ENCODE measurements around the gene UBXN11.

The UBXN11 gene

DNA sequence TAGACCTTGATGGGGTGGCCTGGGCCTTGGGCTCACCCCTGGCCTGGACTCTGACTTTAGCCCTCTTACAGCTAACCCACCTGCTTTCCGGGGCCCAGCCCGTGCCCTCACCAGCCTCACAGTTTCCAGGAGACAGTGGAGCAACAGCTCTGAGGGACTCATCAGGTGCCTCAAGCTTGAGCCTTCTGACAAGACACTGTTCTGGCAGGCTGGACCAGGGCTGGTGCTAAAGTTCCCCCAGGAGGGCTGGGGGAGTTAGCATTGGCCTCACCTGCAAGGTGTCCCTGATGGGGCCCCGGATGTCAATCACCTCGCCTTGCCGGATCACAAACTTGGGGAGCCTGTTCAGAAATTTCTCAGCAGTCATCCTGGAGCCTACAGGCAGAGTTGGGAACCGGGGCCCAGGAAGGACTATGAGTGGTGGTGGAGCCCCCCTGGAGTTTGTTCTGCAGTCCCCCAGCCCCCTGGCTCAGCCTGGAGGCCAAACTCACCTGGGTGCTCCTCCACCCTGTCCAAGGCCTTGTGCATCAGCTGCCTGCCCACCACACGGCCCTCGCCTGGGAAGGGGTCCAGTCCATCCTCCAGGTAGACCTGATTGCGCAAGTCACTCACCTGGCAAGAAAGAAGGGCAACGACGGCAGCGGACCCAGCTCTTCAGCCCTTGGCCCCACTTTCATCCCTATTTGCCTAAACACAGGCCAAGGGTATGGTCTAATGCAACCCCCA lies 22.4 kb downstream of the UBXN11 start:
- no peak for DNase-seq

DNA sequence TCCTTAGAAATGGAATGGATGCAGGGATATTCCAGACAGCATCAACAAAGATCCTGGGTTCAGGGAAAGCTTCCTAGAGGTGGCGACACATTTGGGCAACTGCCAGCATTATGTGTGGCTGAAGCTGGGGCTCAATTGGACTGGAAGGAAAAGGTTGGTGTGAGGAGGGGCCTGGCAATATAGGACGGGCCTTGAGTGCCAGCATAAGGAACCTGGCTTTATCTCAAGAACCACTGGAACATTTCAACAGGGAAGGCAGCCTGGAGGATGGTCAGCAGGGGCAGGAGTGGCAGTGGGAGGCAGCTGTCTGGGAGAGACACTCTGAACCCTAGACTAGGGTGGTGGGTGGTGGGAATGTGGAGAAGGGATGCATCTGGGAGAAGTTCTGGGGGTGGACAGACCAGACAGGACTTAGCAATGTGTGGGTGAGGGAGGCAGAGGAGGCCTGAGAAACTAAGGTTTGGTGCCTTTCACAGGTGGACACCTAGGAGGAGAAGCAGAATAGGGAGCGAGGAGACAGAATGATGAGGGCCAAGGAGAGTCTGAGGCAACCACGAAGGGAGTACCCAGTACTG lies 23.1 kb downstream of the UBXN11 start:
- no peak for DNase-seq

DNA sequence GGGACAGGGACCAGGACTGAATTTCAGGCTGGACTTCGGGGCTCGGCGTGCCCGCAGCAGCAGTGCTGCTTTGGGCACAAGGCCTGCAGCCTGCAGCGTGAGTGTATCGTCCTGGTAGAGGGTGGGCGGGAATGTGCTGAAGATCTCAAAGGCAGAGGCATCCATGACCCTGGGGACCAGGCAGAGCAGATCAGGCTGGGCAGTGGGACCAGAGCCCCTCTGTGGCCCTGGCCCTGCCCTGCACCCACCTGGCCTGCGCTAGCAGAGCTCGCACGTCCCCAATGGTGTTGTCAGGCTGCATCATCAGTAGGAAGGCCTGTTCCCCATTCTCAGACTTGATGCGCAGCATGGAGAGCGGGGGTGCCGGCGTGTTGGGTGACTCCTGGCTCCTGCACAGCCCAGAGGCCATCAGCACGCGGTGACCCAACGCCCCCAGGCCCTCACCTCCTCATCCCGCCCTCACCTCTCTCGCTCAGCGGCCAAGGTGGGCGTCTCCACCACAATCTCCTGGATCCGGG lies 24.0 kb downstream of the UBXN11 start:
- DNase-seq, result no peak

DNA sequence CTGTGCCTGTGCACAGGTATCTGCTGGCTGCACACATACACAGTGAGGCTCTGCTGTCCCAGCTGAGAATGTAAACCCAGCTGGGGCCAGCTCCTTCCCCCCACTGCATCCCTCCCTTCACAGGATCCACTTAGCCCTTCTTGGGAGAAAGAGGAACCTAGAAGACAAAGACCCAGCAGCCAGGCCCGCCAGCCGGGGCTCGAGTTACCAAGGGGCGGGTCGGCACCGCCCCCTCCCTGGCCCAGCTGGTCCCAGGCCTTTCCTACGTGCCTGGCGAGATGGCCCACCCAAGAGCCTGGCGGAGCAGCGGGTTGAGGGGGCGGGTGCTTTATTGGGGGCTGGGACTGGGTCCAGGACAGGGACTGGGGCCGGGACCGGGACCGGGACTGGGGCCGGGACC lies 24.5 kb downstream of the UBXN11 start:
- DNase-seq, result no peak

DNA sequence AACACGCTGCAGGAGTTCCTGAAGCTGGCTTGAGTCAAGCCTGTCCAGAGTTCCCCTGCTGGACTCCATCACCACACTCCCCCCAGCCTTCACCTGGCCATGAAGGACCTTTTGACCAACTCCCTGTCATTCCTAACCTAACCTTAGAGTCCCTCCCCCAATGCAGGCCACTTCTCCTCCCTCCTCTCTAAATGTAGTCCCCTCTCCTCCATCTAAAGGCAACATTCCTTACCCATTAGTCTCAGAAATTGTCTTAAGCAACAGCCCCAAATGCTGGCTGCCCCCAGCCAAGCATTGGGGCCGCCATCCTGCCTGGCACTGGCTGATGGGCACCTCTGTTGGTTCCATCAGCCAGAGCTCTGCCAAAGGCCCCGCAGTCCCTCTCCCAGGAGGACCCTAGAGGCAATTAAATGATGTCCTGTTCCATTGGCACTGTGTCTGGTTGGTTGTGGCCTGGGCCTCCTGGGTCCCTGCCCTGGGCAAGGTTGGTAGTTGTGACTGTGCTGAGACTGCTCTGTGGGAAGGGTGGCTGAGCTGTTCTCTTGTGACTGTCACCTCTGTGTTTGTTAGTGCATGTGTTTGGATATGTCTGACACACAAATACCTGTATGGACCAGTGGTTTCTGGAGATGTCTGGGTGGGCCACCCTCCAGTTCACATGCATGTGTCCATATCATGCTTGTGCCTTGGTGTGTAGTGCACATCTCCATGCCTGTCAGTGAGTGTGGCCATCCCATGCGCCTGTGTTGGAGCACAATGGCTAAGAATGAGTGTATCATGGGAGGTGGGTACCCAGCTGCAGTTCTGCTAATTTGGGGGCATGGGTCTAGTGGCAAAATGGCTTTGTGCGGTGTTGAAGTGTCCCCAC lies 25.1 kb downstream of the UBXN11 start:
- DNase-seq, result no peak

DNA sequence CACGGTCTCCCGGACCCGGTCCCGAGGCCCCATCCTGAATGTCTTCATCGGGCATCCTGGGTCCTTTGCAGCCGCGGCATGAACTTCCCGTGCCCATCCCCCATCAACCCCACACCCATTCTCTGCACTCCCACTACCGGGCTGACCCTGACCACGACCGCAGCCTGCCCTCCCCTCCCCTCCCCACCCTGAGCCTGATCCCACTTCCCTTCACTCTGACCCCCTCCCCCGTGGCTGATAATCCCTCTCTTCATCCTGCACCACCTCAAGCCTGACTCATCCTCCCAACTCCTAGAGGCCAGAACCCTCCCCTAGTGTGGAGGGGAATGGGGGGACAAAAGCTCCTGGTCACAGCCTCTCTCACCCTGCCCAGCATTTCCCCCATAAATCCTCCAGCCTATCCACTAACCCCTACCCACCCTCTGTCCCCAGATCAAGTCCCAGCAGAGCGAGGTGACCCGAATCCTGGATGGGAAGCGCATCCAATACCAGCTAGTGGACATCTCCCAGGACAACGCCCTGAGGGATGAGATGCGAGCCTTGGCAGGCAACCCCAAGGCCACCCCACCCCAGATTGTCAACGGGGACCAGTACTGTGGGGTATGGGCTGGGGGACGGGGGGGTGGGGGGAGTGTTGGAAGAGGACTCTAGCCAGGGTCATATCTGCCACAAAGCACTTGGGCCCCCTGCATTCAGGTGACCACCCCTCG lies 25.9 kb downstream of the UBXN11 start:
- DNase-seq, result no peak

DNA sequence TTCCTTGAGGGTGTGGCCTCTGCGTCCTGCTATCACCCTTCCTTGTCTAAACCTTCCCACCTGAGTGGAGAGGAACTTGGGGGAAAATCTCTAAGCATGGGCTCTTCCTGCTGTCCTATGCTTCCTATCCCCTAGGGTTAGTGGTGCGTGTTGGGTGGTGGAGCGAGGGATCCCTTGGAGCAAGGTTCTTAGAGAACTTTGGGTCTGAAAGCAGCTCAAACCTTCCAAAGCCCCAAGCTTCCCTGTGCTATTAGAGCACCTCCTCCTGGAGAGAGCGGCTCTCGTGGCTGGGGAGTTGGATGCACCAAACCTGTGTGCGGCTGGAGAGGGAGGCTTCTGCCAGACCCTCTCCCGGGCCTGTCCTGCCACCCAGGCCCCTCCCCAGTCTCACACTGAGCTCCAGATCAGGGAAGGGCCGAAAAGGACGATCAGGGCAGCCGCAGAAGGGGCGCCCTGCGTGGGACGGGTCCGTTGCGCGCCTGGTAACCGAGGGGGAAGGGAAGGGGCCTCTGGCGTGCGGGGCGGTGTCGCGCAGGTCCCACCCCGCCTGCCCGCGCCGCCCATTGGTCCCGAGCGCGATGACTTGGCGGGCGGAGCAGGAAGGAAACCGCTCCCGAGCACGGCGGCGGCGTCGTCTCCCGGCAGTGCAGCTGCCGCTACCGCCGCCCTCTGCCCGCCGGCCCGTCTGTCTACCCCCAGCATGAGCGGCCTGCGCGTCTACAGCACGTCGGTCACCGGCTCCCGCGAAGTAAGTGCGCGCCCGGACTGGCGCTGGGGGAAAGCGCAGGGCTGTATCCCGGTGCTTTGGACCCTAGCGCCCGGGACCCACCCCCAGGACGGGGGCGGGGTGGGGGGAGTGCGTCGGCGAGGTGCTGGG lies 26.7 kb downstream of the UBXN11 start, which contains the start of gene SH3BGRL3:
SH3BGRL3 (plus strand) TSS at position 631 of the 877 bp plus-strand sequence; CDS start at position 701, 70 bp downstream.
- peak; percentile 83 for DNase-seq

DNA sequence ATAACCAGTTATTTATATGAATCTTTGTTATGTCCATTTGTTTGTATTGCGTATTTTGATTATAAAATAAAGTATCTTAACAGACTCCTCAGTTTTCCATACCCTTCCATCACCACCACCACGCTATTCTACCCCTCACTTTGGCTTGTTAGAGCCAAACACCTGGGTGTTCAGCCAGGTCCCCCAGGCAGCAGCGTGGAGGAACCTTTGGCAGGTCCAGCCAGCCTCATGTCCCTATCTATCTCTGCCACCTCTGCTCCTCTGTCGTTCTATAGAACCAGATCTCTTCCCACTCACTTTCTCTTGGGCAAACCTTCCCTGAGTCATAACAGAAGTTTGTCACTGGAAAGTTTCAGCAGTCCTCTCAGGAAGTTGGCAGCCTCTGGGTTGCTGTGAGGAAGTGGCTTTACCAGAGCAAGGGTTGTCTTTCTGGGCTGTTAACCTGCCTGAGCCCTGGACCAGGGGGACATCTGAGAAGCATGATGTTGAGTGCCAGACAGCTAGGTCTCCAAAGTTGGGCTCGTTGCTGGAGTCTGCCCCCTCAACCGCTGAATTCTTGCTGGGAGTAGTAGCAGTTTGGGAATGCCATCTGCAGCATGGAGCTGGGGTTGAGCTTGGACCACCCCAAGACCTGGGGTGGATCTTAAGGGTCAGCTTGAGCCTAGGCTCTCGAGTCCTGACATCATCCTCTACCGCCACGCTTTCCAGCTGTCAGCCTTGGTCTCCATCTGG lies 27.5 kb downstream of the UBXN11 start:
- no peak for DNase-seq

DNA sequence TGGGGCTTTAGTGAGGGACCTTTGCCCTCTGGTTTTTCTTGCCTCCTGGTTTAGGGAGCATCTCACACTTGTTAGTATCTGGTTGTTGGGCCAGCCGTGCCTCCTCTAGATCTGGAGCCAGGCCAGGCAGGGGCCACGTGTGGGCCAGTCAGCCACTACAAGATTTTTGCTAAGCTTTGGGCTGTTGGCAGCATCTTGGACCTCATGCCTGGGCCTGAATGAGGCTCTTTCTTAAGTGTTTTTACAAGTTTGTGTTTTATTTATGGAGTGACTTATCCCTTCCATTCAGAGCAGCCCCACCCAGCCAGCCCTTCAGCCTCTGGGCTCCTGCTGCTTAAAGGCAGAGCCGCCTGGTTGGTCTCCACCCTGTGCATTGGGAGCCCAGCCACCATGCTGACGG lies 28.1 kb downstream of the UBXN11 start:
- no peak for DNase-seq

DNA sequence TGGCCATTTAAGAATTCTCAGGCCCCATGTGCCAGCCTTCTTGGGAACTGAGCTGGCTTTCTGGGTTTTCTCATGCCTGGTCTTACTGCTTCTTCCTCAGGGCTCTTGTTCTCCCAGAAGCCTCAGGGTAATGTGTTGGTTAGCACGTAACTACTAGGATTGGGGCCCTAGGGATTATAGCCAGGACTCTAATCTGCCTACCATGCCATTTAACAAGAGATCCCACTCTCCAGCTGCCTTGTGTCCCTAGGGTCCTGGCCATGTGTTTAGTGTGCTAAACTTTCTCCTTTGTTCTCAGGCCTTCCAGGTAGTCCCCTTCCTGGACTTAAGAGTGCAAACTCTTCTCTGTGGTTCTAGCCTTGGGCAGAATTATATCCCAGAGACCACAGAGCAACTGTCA lies 28.7 kb downstream of the UBXN11 start:
- DNase-seq, result no peak

DNA sequence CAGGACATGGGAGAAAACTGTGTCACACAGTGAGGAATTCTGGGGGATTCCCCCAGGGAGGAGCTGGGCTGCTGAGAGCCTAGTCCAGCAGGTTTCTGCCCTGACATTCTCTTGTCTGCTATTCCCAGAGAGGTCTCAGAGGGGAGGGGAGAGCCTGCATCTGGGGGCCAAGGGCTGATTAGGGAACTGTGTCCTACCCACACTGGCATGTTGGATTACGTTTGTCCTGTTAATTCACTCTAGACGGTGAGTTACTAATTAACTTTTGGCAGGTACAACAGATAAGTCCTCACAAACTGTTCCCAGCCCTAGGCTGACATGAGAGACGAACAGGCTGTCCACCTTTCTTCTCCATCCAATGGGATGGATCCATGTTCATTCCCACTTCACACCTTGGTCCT lies 29.2 kb downstream of the UBXN11 start:
- DNase-seq, result no peak

DNA sequence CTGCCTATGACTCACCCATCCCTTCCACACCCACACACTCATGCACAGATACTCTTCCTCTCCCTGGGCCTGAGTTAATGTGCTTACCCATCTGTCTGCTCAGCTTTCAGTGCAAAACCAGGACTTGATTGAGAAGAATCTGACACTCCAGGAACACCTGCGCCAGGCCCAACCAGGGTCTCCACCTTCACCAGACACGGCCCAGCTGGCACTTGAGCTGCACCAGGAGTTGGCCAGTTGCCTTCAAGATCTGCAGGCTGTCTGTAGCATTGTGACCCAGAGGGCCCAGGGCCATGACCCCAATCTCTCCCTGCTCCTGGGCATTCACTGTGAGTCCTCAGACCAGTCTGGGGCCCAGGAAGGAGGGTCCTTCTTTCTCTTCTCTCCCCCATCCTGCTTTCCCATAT lies 30.0 kb downstream of the UBXN11 start:
- no peak for DNase-seq

DNA sequence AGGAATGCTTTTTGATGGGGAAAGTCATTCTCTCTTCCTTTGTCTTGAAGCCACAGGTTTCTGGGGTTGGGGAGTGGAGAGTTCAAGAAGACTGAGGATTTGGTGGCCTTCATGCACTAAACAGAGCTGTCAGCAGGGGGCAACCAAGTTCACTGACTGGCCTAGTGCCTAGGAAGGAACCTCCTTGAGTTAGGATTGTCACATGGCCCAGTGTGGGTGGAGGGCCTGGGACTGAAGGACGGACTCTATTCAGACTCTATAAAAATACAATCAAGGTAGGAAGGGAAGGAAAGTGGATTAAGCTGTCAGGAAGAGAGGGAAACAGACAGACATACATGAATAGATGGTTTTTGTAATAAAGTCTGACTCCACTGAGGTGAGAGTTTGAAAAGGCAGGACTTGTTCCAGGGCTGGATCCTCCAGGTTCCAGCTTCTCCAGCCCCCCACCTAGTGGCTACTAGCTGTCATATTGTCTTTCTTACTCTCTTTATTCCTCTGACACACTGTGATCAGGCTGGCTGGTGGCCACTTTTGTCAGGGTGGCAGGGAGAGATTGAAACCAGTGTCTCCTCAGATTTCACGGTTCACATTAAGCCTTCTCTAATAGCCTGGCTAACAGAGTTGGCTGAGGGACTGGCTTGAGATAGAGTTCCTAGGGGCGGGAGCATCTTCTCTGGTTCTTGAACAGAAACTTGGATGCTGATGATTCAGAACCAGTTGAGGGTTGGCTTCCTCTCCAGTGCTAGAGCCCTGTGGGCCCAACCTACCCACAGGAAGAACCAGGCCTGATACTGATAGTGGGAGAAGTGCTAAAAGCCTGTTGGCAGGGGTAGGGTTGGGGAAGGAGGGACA lies 30.6 kb downstream of the UBXN11 start:
- DNase-seq, result peak; percentile 61

DNA sequence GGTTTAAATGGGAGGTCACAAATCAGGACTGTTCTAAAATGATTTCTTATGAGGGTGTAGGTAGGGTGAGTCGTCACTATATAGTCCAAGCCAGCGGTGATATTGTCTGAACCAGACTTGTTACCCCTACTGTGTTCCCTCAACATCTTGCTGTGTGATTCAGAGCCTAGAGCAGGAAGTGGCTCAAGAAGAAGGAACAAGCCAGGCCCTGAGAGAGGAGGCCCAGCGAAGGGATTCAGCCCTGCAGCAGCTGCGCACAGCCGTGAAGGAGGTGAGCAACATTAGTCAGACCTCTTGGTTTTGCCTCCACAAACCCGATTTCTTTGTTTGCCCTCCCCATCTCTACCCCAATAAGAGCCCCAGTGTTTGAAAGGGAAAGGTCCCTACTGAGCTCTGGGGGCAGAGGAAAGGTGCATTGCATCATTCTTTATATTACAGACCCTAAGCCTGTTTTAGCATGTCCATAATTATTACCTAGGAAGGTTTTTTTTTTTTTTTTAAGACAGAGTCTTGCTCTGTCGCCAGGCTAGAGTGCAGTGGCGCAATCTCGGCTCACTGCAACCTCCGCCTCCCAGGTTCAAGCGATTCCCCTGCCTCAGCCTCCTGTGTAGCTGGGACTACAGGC lies 31.5 kb downstream of the UBXN11 start:
- no peak for DNase-seq

DNA sequence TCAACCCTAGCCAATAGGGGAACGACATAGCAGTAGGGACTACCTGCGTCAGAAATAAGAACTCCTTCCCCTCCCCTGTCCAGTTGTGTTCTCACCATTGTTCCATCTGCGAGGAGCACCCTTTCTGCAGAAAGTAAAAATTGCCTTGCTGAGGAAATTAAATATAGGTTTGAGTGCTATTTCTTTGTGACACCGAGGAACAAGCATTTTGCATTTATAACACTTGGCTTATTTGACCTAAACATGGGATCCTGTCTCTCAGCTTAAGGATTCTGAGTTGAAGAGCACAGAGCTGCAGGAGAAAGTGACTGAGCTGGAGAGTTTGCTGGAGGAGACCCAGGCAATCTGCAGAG lies 37.3 kb downstream of the UBXN11 start:
- no peak for DNase-seq

DNA sequence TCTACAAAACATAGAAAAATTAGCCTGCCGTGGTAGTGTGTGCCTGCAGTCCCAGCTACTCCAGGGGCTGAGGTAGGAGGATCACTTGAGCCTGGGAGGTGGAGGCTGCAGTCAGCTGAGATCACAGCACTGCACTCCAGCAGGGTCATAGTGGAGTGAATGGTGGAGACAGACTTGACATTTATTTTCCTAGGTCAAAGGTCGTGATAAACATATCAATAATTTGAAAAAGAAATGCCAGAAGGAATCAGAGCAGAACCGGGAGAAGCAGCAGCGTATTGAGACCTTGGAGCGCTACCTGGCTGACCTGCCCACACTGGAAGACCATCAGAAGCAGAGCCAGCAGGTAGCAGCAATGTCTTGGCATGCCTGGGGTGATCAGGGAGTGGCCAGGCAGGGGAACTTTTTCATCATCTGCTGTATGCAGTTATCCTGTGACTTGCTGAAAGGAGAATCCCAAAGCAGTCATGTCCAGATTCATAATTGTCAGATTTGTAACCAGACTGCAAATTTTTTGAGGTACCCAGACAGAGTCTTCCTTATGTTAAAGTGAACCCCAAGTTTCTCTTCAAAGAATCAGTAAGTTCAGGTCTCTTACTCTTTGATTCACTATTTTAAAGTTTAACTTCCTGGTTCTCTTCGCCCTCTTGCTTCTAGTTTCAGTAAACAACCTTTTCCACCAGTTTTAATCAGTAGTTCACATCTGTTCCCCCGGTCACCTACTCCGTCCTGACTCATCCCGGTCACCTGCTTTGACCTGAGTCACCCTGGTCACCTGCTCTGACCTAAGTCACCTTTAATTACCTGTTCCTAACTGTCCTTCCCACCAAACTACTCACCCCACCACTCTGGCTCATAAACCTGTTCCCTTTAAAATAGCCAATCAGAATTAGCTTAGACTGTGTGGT lies 37.9 kb downstream of the UBXN11 start:
- no peak for DNase-seq

DNA sequence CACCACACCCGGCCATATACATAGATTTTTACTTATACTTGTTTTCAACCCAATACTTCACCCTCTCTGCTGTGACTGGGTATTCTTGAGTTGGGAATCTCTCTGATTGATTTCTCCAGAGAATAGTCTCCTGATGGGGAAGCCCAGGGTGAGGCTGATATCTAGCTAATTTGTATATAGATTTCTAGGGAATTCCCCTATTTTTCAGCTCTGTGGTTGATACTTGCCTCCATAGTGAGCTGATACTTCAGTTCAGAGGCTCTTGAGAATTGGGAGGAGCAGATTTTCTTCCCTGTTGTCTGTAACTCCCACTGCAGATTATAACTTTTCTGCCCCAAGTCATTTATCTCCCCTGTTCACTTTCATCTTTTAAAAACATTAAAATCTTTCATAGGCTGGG lies 41.0 kb downstream of the UBXN11 start:
- DNase-seq, result no peak

DNA sequence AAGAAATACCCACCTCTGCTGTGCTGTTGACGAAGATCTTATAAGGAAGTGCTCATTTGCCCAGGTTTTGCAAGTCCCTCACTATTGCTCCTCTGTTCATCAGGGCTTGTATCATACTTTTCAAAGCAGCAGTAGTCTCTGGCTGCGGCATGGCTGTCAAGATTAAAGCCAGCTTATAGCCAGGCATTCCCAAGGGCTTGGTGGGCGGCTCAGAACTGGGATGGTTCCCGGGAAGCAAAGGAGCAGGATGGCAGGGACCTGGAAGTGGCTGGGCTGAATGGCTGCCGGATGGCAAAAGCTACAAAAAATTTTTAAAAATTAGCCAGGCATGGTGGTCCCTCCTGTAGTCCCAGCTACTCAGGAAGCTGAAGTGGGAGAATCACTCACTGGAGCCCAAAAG lies 43.2 kb downstream of the UBXN11 start:
- DNase-seq, result no peak

DNA sequence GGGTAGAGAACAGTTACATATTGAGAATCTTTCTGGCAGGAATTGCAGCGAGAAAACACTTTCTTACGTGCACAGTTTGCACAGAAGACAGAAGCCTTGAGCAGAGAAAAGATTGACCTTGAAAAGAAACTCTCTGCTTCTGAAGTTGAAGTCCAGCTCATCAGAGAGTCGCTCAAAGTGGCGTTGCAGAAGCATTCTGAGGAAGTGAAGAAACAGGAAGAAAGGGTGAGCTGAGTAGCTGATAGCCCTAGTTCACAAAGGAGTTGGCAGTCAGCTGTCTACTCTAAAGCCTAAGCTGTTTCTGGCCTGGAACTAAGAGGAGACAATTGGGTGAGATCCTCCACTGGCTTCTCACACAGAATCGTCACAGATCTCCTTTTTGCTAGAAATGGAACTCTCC lies 46.9 kb downstream of the UBXN11 start:
- DNase-seq, result no peak

All from DMS79 treated with DMSO at 0.1 percent for 48 hours (cell line).